HG02571 (cell line): ENCODE measurements around the gene SYT11.

Experiments used
- ATAC-seq: cut with Tn5 transposase; IDR thresholded peaks from one replicate; pipeline ENCODE4 v1.9.1; 2021; ENCODE audit warnings: mild to moderate bottlenecking, moderate library complexity; ENCODE audit not compliant: unreplicated experiment

The SYT11 gene

DNA sequence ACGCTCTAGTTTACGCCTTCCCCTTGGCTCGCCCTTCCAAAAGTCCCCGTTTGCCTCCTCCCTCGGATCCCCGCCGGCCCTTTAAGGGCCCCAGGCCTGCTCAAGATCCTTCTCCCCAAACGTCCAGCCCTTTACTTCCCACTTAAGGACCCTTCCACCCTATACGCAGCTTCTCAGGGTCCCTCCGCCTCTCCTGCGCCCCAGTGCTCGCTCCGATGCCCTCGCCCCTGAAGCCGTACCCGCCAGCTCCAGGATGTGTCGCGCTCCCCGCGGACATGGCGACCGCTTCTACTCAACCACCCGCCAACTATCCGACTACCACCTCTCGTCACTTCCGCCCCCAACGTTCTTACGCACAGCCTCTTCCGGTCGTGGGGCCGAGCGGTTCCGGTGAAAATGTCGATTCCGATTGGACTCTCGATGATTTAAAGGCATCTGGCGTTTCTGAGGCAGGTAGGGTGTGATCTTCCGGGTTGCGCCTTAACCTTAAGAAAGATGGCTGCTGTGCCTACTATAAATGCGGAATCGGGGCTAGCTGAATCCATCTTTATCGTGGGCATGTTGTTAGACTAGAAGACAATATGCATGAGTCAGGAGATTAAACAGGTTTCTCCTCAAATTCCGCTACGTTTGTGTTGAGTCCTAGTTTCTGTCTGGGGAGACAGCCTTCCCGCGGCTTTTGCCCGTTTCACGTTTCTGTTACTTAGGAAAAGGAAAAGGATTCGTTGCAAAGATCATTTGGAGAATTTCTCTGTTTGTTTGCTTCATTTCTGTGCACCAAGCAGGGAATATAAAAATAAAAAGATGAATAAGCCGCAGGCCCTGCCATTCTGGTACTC lies 74.9 kb downstream of the SYT11 start, which contains the start of gene KHDC4:
Gene KHDC4 (minus strand): TSS at position 317 of the 839 bp plus-strand sequence. CDS start 40 bp downstream, at position 277.
- peak; percentile 94 for ATAC-seq
